Hepatocyte (in vitro differentiated cells): ENCODE measurements around the gene BSN.

Source experiments
- CTCF ChIP-seq: fragments of 200-600 bp; sonication (generic); IDR thresholded peaks from 2 replicates; pipeline ENCODE4 v1.5.1; 2016; ENCODE audit warnings: antibody characterized with exemption, mild to moderate bottlenecking; ENCODE audit not compliant: poor library complexity
- EZH2 ChIP-seq: fragments of 200-600 bp; sonication (generic); IDR thresholded peaks from 2 replicates; pipeline ENCODE4 v1.6.1; 2016; ENCODE audit warnings: antibody characterized with exemption, mild to moderate bottlenecking, borderline replicate concordance
- EZH2phosphoT487 ChIP-seq: fragments of 200-600 bp; sonication (generic); IDR thresholded peaks from one replicate; pipeline ENCODE4 v1.6.1; 2018; ENCODE audit warnings: antibody characterized with exemption, mild to moderate bottlenecking, low read depth, moderate library complexity; ENCODE audit not compliant: unreplicated experiment, severe bottlenecking

- TF ChIP-seq CTCF (no peak), EZH2phosphoT487 (no peak), EZH2 (no peak)
Observed at GRCh38 chr3:49636883-49637609, 82.8 kb downstream of the BSN start.
